ENCODE results near the gene UBA1.

DNA sequence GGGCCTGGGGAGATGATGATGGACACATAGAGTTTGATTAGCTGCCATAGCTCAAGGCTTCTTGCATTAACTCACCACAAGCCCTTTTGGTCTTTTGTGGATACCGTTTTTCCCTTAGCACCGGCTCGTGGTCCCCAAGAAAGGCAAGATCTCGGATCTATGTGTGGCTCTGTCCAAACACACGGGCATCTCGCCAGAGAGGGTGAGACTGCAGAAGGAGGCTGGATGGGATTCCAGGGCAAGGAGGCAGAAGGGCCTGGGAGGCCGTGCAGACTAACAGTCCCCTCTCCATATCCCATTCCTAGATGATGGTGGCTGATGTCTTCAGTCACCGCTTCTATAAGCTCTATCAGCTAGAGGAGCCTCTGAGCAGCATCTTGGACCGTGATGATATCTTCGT lies 48.7 kb downstream of the UBA1 start:
- TF ChIP-seq CTCF (IDR thresholded peaks at IDR 0.05 in 2 of 3, conservative IDR thresholded peaks at IDR 0.05 in 1 of 3; ENCODE audit: control insufficient read depth in 2 of 3, extremely low read depth in 1 of 3, insufficient read depth in 1 of 3, low read depth in 3 of 3, low read length in 3 of 3) (no peak), EZH2 (IDR thresholded peaks at IDR 0.05; ENCODE audit: borderline replicate concordance, control insufficient read depth, low read depth, low read length) (no peak), ZSCAN29 (IDR thresholded peaks at IDR 0.05) (no peak), RAD21 (IDR thresholded peaks at IDR 0.05; ENCODE audit: insufficient read depth, low read depth, low read length) (no peak), POLR2AphosphoS5 (IDR thresholded peaks at IDR 0.05; ENCODE audit: low read length) (no peak), E4F1 (IDR thresholded peaks at IDR 0.05; ENCODE audit: borderline replicate concordance, partially characterized antibody) (no peak), BRCA1 (IDR thresholded peaks at IDR 0.05; ENCODE audit: low read depth, low read length) (no peak)
- TF ChIP-seq, protein P1, sequence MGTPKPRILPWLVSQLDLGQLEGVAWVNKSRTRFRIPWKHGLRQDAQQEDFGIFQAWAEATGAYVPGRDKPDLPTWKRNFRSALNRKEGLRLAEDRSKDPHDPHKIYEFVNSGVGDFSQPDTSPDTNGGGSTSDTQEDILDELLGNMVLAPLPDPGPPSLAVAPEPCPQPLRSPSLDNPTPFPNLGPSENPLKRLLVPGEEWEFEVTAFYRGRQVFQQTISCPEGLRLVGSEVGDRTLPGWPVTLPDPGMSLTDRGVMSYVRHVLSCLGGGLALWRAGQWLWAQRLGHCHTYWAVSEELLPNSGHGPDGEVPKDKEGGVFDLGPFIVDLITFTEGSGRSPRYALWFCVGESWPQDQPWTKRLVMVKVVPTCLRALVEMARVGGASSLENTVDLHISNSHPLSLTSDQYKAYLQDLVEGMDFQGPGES (IDR thresholded peaks at IDR 0.05) = no peak

Data from GM12878 (cell line).